GM10248 (cell line): ENCODE results near the gene EXOC6.

ENCODE experiments used
- CTCF ChIA-PET: fragments of 300-600 bp; sonication (Branson Sonifier 250); formaldehyde crosslinking; extraction: SDS; loops from one replicate; lab custom pipeline; 2021; ENCODE audit warnings: antibody characterized with exemption; lab: Yijun Ruan, JAX
- POLR2A ChIA-PET: fragments of 350-650 bp; sonication (Branson Sonifier 250); formaldehyde crosslinking; extraction: SDS; loops from one replicate; lab custom pipeline; 2020; ENCODE audit warnings: antibody characterized with exemption; lab: Yijun Ruan, JAX
- DNase-seq: peaks from one replicate; pipeline ENCODE4 v3.0.0; 2012; ENCODE audit errors: extremely low spot score
- TF ChIP-seq, protein P1 (sequence below): IDR thresholded peaks from 2 replicates; pipeline ENCODE4 v1.5.1; 2012; ENCODE audit warnings: mild to moderate bottlenecking, low read depth; ENCODE audit errors: extremely low read depth, missing control alignments, control extremely low read depth

Gene EXOC6

DNA sequence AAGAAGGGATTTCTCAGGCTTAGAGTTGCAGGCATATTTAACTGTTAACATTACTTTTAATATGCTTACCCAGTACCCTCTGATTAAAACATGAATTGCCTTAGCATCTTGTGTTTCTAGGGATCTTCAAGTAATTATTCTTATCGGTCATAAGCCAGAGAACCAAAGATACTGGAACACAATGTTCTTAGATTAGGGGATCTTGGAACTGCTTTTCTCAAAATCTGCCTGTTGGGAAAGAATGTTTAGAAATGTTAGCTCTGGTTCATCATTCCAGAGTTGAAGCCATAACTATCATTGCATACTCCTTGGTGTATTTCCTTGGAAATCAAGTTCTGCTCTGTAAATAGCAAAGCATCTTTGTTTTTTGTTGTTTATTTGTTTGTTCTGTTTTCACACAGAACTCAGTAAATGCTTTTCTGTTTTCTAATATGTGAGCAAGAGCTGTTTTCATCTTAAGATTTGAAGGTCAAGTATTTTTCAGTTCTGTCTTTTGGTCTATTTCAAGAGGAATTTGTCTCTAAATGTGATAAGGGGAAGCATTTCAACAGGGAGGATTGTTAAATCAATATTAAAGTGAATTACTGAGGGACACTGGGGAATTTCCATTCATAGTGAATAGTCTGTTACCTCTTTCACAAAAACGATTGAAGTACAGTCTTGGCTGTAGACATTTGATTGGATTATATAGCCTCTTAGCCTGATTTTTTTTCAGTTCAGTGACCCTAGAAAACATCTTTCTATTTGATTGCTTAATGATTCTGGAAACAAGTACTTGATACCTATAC, 109.1 kb downstream of the EXOC6 start:
- POLR2A ChIA-PET, result no interaction called here
- TF ChIP-seq, protein P1, sequence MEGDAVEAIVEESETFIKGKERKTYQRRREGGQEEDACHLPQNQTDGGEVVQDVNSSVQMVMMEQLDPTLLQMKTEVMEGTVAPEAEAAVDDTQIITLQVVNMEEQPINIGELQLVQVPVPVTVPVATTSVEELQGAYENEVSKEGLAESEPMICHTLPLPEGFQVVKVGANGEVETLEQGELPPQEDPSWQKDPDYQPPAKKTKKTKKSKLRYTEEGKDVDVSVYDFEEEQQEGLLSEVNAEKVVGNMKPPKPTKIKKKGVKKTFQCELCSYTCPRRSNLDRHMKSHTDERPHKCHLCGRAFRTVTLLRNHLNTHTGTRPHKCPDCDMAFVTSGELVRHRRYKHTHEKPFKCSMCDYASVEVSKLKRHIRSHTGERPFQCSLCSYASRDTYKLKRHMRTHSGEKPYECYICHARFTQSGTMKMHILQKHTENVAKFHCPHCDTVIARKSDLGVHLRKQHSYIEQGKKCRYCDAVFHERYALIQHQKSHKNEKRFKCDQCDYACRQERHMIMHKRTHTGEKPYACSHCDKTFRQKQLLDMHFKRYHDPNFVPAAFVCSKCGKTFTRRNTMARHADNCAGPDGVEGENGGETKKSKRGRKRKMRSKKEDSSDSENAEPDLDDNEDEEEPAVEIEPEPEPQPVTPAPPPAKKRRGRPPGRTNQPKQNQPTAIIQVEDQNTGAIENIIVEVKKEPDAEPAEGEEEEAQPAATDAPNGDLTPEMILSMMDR, result no peak
- DNase-seq, result no peak
- CTCF ChIA-PET, result interaction anchor here (1.3 to 4.4 kb wide), 4 partner anchors 7 to 82 kb away, joined by 3 to 26 read pairs (median 4); no protein-coding TSS in a partner anchor

- CTCF ChIA-PET, result interaction anchor here (1.7 kb wide), 1 partner anchor 396 kb away, joined by 4 read pairs; no protein-coding TSS in a partner anchor
- POLR2A ChIA-PET, result no interaction called here
- TF ChIP-seq, protein P1, result no peak
- no peak for DNase-seq
Observed at GRCh38 chr10:92961638-92962037, 113.3 kb downstream of the EXOC6 start.

DNA sequence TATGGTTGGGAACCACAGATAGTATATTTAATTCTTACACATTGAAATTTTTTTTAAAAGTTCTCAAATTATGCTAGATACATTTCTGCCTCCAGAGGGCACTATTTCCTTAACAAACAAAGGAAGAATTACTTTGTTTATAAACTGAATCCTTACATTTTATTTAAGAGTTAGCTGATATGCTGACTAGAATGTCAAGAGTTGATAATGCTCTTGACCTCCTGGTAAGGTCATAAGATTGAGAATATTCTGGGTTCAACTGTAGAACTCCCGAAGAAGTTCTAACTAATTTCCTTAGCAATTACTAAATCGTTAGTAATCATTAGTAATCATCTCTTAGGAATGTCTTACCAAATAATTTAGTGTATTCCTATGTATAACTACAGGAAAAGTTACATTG, 117.0 kb downstream of the EXOC6 start:
- ChIA-PET CTCF (interaction anchor here (0.7 to 3.2 kb wide), 38 partner anchors 10 to 395 kb away, joined by 3 to 26 read pairs (median 4); no protein-coding TSS in a partner anchor), POLR2A (no interaction called here)
- DNase-seq, result peak; percentile 14
- TF ChIP-seq, protein P1, result peak; percentile 47

DNA sequence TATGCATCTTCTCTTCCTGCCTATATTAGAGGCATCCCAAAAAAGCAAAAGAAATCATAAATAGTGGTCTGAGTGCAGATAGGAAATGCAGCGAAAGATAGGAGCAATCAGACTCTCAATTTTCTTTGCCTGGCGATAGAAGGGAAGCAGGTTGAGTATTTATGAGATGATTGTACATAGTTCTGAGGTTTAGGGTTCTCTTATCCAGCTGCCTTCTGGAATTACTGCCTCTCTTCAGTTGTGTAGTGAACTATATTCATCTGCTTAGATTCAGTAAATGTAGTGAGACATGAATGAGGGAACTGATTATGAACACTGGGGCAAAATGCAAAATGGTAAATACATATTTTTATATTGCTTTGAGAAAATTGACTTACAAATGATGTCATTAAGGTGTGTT, 119.3 kb downstream of the EXOC6 start:
- no peak for DNase-seq
- ChIA-PET POLR2A (no interaction called here), CTCF (interaction anchor here (1.0 to 1.4 kb wide), 2 partner anchors 13 to 44 kb away, joined by 3 to 4 read pairs; no protein-coding TSS in a partner anchor)

GRCh38 chr10:92969151-92969550, 120.8 kb downstream of the EXOC6 start:
- CTCF ChIA-PET, result interaction anchor here (1.0 to 1.4 kb wide), 2 partner anchors 18 to 28 kb away, joined by 3 read pairs; no protein-coding TSS in a partner anchor
- POLR2A ChIA-PET, result no interaction called here
- TF ChIP-seq, protein P1, result no peak
- DNase-seq, result no peak

More for the DNA sequence above, 119.3 kb downstream of the EXOC6 start:
- TF ChIP-seq, protein P1, result no peak

- DNase-seq, result no peak
- TF ChIP-seq, protein P1, result no peak
- ChIA-PET POLR2A (no interaction called here), CTCF (interaction anchor here (0.6 kb wide), 1 partner anchor 13 kb away, joined by 3 read pairs; no protein-coding TSS in a partner anchor)
Observed at GRCh38 chr10:92970301-92971070, 122.2 kb downstream of the EXOC6 start.
